Endodermal cell (in vitro differentiated cells): ENCODE data around the gene FRY. TPM values are rescaled to one million over a fixed set of nuclear protein-coding genes. Genes with fewer than 3 reads are reported as not detected.

Source experiments
- DNase-seq: peaks from one replicate; pipeline ENCODE4 v3.0.0-alpha.2; 2017
- H3K27ac ChIP-seq: 2 replicates; pipeline ENCODE4 v1.5.1; 2013; ENCODE audit warnings: mild to moderate bottlenecking, low read depth, low read length, moderate library complexity
- H3K27me3 ChIP-seq: 2 replicates; pipeline ENCODE4 v1.6.1; 2013; ENCODE audit warnings: mild to moderate bottlenecking, low read length, moderate library complexity; ENCODE audit not compliant: insufficient read depth, control insufficient read depth, poor library complexity, severe bottlenecking
- H3K36me3 ChIP-seq: 2 replicates; pipeline ENCODE4 v1.7.0; 2013; ENCODE audit warnings: mild to moderate bottlenecking, low read length, moderate library complexity; ENCODE audit not compliant: control insufficient read depth, insufficient read depth
- H3K4me1 ChIP-seq: one replicate; pipeline ENCODE4 v1.7.0; 2013; ENCODE audit warnings: low read length; ENCODE audit not compliant: control insufficient read depth, insufficient read depth
- H3K4me3 ChIP-seq: 2 replicates; pipeline ENCODE4 v1.5.1; 2013; ENCODE audit warnings: mild to moderate bottlenecking, low read length, moderate library complexity
- H3K9ac ChIP-seq: 2 replicates; pipeline ENCODE4 v1.6.1; 2013; ENCODE audit warnings: mild to moderate bottlenecking, low read length, moderate library complexity; ENCODE audit not compliant: poor library complexity, severe bottlenecking; ENCODE audit errors: extremely low read depth
- H3K9me3 ChIP-seq: 2 replicates; pipeline ENCODE4 v1.6.1; 2013; ENCODE audit warnings: mild to moderate bottlenecking, low read length, moderate library complexity; ENCODE audit not compliant: control insufficient read depth
- H3K27ac Mint-ChIP-seq: 2 replicates; pipeline ENCODE4 v1.8.0; 2020; ENCODE audit warnings: mixed read lengths
- H3K27me3 Mint-ChIP-seq: 2 replicates; pipeline ENCODE4 v1.8.0; 2021; ENCODE audit warnings: mild to moderate bottlenecking, mixed read lengths; ENCODE audit not compliant: insufficient read depth
- H3K36me3 Mint-ChIP-seq: 2 replicates; pipeline ENCODE4 v1.8.0; 2020; ENCODE audit warnings: low read depth, mixed read lengths
- H3K4me1 Mint-ChIP-seq: 2 replicates; pipeline ENCODE4 v1.8.0; 2020; ENCODE audit warnings: mixed read lengths
- H3K4me3 Mint-ChIP-seq: 2 replicates; pipeline ENCODE4 v1.8.0; 2020; ENCODE audit warnings: mild to moderate bottlenecking, moderate library complexity, mixed read lengths
- H3K9me3 Mint-ChIP-seq: 2 replicates; pipeline ENCODE4 v1.8.0; 2020; ENCODE audit warnings: mild to moderate bottlenecking, mixed read lengths
- WGBS, 2 experiments: methylation state at CpG; one replicate each; pipeline versions ENCODE4 v1.1.5 to v1.1.7; 2013; ENCODE audit warnings: missing lambda C conversion rate in 2 of 2, mixed read lengths in 1 of 2; ENCODE audit not compliant: insufficient coverage in 1 of 2, insufficient read length in 1 of 2; 5-methylcytosine and 5-hydroxymethylcytosine counted together
- total RNA-seq, 2 donors: library from RNA; stranded (reverse); fragmentation: NEBNext Ultra II Directional in 1 of 2; extraction: Animal tissue kit (Norgen Biotek cat#: 25700) in 1 of 2; gene quantifications; 2 replicates in 1 of 2; 3 replicates in 1 of 2; pipeline ENCODE4 v1.2.1, GENCODE V29; 2021
- TF ChIP-seq, protein P1 (sequence below): fragments of 200-600 bp; sonication (generic); conservative IDR thresholded peaks from 2 replicates; pipeline ENCODE4 v1.5.0; 2021; ENCODE audit warnings: antibody characterized with exemption, mild to moderate bottlenecking

Gene FRY
- total RNA-seq, 2 donors from 2014 or later = 20.1 to 30.8 TPM

DNA sequence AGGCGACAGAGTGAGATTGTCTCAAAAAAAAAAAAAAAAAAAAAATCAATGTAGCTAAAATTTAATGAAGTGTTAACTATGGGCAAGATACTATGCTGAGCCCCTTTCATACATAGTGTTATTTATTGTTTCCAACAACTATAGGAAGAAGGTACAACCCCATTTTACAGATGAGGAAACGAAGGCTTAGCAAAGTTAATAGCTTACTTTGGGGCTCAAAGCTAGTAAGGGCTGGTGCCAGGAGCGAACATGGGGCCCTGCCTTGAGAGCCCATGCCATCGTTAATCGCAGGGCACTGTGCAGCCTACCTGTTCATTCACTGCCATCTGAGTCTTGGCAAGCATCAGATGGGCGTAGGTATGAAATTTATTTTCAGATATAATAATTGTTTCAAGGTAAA lies 1.9 kb upstream of the FRY start:
- Mint-ChIP-seq H3K4me1 (peaks cover 30% of the 10 kb centered on the region), H3K4me3 (no peak overlapping the region), H3K27me3 (peaks cover 2% of the 10 kb centered on the region), H3K9me3 (no peaks in the 10 kb centered on the region), H3K27ac (no peak overlapping the region), H3K36me3 (no peaks in the 10 kb centered on the region)
- Histone ChIP-seq H3K4me1 (peaks cover 11% of the 10 kb centered on the region), H3K36me3 (no peaks in the 10 kb centered on the region), H3K27me3 (peaks cover 5% of the 10 kb centered on the region), H3K27ac (no peak overlapping the region), H3K9me3 (no peaks in the 10 kb centered on the region), H3K4me3 (no peak overlapping the region), H3K9ac (no peak overlapping the region)
- TF ChIP-seq, protein P1, sequence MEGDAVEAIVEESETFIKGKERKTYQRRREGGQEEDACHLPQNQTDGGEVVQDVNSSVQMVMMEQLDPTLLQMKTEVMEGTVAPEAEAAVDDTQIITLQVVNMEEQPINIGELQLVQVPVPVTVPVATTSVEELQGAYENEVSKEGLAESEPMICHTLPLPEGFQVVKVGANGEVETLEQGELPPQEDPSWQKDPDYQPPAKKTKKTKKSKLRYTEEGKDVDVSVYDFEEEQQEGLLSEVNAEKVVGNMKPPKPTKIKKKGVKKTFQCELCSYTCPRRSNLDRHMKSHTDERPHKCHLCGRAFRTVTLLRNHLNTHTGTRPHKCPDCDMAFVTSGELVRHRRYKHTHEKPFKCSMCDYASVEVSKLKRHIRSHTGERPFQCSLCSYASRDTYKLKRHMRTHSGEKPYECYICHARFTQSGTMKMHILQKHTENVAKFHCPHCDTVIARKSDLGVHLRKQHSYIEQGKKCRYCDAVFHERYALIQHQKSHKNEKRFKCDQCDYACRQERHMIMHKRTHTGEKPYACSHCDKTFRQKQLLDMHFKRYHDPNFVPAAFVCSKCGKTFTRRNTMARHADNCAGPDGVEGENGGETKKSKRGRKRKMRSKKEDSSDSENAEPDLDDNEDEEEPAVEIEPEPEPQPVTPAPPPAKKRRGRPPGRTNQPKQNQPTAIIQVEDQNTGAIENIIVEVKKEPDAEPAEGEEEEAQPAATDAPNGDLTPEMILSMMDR = no peak
- WGBS, 2 experiments = 94 to 100% methylated on average over 2 to 6 of the region's 6 CpGs
- no peak for DNase-seq

DNA sequence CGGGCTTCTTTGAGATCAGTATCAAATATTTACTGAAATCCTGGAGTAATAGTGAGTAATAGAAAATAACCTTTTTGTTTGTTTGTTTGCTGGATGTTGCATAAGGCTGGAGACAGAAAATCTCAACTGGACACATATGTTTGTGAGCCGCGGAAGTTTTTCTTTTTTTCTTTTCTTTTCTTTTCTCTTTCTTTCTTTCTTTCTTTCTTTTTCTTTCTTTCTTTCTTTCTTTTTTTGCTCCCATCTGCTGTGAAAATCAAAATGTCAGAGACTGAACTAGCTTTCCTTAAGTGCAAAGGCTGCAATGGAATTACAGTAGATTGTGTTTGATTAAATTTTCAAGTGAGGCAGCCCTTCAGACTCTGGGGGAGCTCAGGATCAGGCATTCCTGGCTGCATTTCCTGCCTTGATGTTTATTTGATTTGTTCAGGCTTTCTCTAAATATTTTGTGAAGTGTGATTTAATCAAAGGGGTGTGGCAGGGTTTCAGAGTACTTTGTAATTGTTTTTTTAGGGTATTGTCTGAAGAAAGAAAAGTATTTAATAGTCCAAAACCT lies 319 bp downstream of the FRY start:
- peaks cover 25% of the 10 kb centered on the region for H3K4me1 Mint-ChIP-seq
- DNase-seq = no peak
- no peaks in the 10 kb centered on the region for H3K36me3 ChIP-seq
- no peaks in the 10 kb centered on the region for H3K36me3 Mint-ChIP-seq
- H3K27ac ChIP-seq = no peak overlapping the region
- peak overlapping the region; percentile 54 for H3K9ac ChIP-seq
- H3K9me3 Mint-ChIP-seq = no peaks in the 10 kb centered on the region
- H3K27me3 Mint-ChIP-seq = peaks cover 2% of the 10 kb centered on the region
- no peaks in the 10 kb centered on the region for H3K9me3 ChIP-seq
- WGBS, 2 experiments = 37 to 42% methylated on average over 3 of the region's 3 CpGs
- peak overlapping the region; percentile 72 for H3K4me3 Mint-ChIP-seq
- peak overlapping the region; percentile 84 for H3K4me3 ChIP-seq
- H3K27ac Mint-ChIP-seq = peak overlapping the region; percentile 80
- TF ChIP-seq, protein P1 = no peak
- no peaks in the 10 kb centered on the region for H3K4me1 ChIP-seq
- H3K27me3 ChIP-seq = peaks cover 5% of the 10 kb centered on the region

DNA sequence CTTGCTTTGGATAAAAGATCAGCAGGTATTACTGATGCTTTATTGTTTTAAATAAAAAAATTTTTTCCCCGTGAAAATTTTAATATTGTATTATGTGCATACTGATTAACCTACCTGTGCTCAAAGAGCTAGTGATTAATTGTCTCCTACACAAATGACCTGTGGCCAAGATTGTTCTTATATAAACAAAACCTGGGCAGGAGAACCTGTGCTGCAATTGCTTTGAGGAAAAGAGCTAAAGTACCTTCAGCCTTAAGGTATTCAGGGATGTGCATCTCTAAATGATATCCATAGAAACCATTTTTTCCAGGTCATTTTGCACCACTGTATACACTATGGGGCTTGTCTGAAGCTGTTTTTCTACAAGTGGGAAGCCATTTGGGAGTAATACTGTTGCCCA lies 1.2 kb downstream of the FRY start:
- H3K9ac ChIP-seq = no peak overlapping the region
- no peak overlapping the region for H3K27ac ChIP-seq
- Mint-ChIP-seq H3K4me3 (no peak overlapping the region), H3K27me3 (peaks cover 2% of the 10 kb centered on the region), H3K36me3 (no peaks in the 10 kb centered on the region), H3K4me1 (peaks cover 29% of the 10 kb centered on the region), H3K27ac (no peak overlapping the region), H3K9me3 (no peaks in the 10 kb centered on the region)
- peak overlapping the region; percentile 84 for H3K4me3 ChIP-seq
- no peaks in the 10 kb centered on the region for H3K4me1 ChIP-seq
- H3K36me3 ChIP-seq = no peaks in the 10 kb centered on the region
- 100% methylated on average over 1 of the region's 1 CpG; no CpG with 5 or more reads in 1 of the 2 experiments for WGBS, 2 experiments
- DNase-seq = no peak
- TF ChIP-seq, protein P1 = no peak
- H3K9me3 ChIP-seq = no peaks in the 10 kb centered on the region
- peaks cover 5% of the 10 kb centered on the region for H3K27me3 ChIP-seq
